HG03175 (cell line): Measurements from ENCODE around the gene FILIP1L.

Experiments
- ATAC-seq: cut with Tn5 transposase; IDR thresholded peaks from one replicate; pipeline ENCODE4 v1.9.1; 2021; ENCODE audit warnings: mild to moderate bottlenecking, moderate library complexity; ENCODE audit not compliant: unreplicated experiment

FILIP1L gene

DNA sequence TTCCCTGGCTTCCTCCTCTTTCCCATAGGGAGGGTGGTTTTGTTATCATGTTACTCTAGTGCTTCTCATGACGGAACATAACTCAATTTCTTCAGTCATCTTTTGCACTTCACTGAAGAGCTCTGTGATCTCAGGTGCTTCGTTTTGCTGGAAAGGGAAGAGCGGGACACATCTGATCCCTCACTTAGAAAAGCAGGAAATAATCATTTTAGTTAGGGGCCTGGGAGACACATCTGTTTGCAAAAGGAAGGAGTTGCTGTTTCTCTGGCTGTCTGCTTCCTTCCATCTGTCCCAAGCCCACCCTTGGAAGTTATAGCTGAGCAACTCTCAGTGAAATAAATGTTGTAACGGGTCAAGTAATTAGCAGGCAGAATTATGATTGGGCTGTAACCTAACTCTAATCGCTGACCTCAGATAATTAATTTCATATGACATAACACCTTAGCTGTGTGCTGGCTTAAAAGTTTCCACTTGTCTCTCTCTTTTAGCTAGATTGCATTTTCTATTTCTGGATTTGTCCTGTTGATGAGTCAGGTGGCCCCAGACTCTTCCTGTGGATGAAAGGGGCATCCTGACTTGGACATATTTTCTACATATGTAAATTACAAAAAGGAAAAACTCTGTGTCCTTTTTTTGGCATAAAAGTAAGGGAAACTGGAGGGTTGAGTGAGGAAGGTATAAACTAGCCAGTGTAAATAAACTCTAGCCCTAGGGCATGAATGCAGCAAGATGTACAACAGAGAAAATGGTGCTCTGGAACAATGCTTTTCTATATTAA, 11.0 kb upstream of the FILIP1L start:
- no peak for ATAC-seq

DNA sequence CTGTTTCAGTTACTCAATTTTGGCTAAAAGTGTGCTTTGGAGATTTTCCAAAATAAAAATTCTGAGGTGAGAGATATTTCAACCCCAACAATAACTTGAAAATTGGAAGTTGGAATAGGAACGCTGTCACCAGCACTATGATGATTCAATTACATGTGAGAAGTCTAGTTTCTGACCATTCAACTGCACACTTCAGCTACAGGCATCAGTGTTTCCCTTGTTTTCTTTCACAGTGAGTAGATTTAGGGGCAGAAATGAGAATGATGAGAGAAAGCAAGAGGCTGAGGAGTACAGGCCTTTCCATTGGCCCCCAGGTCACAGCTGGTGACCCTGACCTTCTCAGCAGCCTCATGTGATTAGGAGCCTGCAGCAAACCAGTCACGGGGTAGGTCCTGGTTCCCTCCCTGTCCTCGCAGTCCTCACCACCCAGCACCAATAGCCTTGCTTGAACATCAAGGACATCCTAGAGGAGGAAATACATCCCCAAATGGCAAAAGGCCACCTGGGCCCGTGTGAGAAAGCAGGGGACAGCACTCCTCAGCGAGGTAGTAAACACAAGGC, 10.0 kb upstream of the FILIP1L start:
- no peak for ATAC-seq

DNA sequence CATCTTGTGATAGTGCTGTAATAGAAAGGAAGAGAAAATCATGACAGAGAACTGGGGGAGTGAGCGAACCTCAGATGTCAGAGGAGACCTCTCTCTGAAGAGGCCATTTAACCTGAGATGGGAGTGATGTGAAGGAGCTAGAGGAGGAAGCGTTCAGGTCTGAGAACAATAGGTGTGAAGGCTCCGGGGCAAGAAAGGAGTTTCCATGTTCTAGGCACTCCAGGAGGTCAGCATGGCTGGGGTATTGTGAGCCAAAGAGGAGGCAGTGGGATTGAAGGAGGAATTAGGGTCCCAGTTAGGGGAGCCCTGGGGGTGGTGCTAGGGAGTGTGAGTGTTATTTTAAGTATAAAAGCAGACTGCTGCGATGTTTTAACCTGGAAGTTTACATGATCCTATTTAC, 8.8 kb upstream of the FILIP1L start:
- no peak for ATAC-seq

DNA sequence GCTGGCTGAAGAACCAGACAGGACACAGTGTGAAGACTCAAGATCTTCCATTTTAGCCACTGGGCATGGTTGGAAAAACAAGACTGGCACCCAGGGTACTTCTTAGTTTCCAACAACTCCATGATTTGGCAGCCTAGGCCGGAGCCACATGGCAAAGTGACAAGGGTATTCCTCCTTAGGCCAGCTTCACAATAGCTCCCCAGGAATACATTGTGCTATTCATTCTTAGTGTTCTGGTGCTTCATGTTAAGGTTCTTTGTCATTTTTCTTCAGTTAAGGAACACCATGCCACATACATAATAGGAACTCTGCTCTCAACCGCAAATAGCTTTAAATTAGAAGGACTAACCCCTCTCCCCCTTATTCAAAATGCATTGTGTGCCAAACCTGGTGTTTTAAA, 8.0 kb upstream of the FILIP1L start:
- no peak for ATAC-seq

DNA sequence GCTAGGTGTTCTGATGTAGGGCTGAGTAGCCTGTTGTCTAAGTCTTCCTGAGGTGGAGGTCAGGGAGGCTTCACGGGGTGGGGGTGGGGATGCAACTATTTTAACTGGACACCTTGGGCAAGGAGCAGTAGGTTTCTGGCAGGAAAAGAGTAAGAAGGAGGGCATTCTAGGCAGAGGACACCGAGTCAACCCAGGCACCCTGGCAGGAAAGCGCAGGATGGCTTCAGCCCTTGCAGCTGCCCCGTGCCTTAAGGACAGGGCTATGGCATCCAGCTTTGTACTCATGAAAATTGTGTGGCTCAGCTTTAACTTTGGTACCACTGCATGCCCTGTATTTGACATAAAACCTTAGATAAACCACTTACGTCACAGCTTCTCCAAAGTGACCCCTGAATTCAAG, 6.4 kb upstream of the FILIP1L start:
- no peak for ATAC-seq

DNA sequence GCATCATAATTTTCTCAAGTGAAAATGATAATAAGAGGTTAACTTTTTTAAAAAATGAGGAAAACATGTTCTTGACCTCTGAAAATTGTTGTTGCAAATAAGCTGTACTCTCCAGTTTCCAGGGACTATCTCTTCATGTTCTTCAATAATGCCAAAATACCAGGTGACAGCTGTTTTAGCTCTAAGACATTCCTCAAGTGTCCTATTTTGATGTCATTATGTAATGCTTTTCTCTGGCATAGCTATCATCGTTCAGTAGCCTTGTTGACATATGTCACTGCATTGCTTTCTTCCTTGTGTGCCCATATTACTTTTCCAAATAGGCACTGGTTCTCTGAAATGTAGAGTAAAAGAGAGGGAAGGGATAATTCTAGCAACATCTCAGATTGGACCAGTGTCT, 5.7 kb upstream of the FILIP1L start:
- no peak for ATAC-seq

DNA sequence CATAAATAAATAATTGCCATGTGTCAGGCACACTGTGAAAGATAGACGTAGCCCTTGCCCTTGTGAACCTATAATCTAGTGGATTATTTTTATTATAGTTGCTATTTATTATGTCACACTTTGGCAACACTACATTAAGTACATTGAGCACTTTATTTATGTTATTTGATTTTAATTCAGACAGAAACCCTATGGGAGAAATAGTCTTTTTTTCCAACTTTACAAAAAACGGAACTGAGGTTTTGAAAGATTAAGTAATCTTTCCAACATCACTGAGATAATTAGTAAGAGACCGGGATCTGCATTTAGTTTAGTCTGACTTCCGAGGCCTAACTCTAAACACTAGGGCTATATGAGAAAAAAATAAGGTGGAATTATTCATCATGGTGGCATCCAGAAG, 2.8 kb upstream of the FILIP1L start:
- no peak for ATAC-seq

DNA sequence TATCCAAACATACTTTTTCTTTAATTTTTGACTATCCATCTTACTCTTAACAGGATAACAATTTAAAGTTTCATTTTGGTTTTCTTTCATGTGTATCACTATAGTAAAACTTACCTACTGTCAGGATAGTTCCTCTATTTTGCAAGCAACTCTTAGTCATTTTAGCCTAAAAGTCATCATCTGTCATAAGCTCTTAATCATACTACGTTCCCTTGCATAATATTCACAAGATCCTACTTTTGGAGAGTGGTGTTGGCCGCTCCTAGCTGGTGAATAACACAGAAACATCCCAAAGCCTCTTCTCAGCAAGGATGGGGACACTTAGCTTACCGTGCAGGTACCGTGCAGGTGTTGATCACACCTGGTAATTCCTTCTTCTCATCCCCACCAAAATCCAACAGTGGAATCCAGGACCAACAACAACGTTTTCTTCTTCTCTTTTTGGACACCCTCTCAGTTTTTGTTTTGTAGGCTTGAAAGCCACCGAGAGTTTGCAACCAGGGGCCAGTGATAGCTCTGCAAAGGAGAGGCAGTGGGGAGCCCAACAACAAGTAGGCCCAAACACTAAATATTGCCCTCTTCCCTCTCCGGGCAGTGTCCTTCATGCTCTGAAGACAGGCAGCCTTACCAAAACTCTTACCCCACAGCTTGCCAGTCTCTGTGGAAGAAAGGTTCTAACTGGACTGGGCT, 433 bp downstream of the FILIP1L start:
- no peak for ATAC-seq

DNA sequence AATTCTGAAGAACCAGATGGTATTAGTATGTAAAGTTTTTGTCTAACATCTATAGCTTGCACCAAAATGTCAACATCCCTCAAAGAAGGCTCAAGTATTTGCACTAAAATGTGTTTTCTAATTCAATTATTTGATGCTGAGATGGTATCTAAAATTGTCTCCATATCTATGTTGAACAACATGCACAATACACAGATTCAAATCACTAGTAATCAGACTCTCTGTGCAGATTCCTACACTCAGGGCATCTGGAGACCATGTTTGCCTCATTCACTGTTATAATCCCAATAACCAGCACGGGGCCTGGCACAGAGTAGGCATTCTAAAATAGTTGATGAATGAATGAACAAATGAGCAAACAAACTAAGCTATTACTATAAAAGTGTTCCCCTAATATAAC, 2.6 kb downstream of the FILIP1L start:
- no peak for ATAC-seq

DNA sequence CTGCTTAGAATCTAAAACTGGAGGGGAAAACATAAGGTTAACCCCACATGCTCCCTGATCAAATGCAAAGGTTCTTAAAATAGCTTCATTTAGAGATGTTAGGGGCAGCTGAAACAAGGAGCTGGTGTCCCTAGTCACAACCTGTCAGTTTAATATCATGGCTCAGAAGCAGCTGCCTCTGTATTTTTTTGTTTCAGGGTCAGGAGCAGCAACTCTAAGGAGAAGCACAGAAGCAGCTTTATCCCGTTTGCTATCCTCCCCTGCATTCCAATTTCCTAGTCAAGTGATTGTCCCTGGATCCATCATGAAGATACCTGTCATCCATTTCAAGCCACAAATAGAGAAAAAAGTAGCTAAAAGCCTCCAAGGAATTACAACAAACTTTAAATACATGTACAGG, 4.1 kb downstream of the FILIP1L start:
- no peak for ATAC-seq

DNA sequence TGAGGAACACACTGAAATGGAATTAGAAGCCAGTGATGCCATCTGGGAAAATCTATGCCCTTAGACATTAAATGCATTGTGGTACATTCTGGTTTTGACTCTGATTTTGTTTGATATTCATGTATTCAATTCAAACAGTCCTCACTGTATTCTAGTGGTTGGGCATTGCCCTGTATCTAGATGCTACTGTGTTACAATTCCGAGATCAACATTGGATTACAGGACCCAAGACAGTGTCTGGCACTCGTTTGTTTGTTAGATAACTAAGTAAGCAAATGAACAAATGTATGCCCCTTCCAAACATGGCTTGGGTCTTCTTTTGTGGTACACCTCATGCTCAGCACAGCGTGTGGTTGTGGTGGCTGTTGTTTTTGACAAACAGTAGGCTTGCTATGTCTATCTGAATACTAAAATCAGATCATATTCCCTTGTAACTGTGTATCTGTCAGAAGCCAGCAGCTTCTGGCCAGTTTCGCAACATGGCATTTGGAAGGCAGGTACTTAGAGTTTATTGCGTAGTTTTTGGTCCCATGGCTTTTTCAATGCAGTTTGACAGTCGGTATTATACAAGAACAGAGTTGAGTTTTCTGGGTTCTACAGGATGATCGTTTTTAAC, 5.7 kb downstream of the FILIP1L start:
- no peak for ATAC-seq

DNA sequence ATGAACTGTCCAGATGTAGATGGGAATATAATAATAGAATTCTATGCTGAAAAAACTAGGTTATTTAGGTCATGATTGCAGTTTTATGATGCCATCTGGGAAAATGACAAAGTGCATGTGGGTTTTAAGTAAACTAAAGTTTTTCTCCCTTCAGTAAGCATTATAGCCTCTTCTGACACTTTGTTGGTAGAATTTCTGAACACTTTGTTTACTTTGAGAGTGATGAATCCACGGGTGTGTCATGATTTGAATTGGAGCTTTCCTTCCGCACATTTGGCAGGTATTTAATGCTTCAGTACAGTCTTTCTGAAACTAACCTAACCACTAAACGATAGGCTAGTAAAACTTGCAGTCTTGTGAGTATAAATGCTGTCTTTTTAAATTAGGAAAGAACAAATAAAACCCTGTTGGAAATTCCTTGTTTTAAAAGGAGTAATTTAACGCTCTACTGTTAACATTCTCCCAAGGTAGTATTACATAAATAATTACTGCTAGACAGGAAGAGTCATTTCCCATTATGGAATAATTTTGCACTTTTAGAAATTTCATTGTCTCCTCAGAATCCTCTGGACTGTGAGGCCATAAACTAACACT, 7.0 kb downstream of the FILIP1L start:
- ATAC-seq: no peak

DNA sequence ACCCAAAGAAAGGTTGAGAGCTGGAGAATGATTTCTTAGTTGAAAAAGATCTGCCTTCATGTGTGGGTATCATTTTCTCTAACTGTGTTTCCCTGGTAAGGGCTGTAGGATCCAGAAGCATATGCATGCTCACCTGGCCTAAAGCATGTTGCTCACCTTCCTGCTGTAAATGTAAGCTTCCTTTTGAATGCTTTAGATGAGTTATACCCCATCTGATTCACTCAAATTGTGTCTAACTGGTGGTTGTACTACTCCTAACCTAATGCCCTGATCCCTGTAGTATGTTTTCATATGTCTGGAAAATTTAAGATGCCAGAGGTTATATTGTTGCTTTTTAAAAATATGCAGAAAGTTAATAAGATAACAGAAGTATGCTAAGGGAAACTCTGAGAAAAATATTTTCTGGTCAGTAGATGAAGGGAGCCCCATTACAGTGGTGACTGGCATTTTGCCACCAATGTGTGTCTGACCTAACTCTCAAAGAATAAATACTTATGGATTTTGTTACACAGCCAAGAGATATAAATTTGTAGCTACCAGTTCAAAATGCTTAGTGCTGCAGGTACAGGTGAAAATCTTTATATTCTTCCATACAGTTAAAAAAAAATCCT, 7.7 kb downstream of the FILIP1L start:
- ATAC-seq: no peak

DNA sequence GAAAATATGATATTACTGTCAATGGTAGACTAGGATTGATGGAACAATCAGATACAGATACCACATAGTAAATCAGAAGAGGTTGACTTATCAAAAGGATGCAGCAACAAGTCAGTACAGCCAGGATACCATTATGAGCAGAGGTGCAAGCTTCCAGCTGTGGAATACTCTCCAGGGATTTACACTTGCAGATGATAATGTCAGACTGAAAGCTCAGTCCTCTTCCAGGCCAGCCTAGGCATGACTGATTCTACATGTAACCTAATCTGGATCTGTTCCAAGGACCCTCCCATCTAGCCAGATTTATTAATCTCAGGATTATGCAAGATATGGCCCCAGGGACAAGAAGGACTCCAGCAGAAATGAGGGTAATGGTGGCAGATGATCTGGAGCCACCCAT, 8.2 kb downstream of the FILIP1L start:
- no peak for ATAC-seq

DNA sequence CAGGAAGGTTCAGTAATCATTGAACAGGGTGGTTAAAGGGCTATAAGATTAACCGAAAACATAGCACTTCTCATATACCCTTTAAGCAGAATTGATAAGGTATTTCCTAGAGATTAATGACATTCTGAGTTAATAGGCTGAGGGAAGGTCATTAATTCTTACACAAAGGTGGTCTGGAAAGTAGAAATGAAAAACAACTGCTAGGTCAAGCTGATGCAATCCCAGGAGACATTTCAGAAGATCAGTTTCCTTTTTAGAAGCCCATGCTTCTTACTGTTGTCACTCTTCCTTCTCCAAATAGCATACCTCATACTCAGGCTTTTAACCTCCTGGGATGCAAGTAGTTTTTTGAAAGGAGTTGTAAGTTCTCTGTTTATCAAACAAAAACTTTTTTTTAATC, 8.8 kb downstream of the FILIP1L start:
- ATAC-seq: peak; percentile 28

DNA sequence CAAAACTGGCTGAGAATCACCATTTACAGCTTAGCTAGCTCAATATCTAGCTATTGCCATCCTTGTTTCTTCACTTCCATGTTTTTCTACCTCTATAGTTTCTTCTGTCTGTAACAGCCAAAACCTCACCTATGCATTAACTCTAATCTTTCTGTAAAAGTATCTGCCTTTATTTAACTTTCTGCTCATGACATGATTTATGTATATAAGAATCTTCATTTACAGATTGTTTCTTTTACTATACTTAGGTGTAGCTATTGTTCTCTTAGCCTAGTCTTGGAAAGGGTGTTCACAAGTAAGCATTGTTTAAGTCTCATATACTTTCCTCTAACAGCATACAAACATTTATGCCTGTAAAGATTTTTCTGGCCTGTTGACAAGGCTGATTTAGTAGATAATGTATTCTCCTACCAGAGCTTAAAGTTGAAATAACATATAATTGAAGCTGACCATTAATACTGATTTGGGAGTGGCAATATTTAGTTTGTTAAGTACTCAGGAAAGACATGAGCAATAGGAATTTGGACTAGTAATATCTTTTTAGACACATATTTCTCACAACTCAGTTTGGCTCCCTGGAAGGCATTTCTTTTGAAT, 9.4 kb downstream of the FILIP1L start:
- no peak for ATAC-seq

DNA sequence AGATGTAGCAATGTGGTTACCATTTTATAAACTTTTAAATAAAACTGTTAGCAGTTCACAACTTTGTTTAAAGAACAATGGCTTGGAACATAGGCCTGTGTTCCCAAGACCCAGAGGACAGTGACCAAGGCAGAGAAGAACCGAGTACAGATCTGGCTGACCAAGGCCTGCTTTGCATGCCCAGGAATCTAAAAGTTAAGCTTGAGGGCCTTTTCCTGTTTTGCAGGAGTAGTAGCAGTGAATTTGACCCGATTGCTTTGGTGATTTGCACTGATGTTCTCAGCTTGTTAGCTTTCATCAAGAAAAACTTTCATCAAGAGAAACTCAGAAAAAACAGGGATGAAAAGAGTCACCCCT, 9.9 kb downstream of the FILIP1L start:
- peak; percentile 35 for ATAC-seq

DNA sequence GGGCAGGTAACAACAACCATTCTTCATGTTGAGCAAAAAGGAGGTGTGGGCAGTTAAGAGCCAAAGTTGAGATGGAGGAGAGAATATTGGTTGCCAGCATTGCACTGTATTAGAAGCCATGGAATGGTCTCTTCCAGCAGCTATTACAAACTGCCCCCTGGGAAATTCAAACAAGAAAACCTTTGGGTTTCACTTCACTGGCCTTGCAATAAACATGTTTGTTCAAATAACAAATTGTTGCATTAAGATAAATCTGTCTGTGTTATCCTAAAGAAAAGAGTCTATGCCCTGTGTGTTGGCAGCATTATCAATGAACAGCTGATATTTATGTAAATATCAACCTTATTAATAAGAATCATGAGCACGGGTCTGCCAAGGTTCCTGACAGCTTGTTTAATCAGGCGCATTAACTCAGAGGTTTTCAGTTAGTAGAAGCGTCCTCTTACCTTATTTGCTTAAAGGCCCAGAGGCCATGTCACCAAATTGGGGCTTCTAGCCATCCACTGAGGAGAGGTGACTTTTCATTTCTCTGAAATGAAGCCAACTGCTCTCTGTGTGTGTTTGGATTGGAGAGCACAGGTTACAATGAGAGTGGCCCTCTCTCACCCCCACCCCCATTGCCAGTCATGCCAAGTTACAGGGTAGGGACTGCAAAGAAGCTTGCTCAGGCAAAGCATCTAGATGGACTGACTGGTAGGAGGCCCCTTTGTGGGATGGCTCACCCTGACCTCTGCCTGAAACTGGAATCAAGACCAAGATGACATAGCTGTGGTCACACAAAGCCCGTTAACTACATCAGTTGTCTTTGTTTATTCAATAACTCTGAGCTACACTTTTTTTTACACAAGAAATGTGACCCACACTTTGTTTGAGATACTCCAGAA, 10.5 kb downstream of the FILIP1L start:
- peak; percentile 88 for ATAC-seq

DNA sequence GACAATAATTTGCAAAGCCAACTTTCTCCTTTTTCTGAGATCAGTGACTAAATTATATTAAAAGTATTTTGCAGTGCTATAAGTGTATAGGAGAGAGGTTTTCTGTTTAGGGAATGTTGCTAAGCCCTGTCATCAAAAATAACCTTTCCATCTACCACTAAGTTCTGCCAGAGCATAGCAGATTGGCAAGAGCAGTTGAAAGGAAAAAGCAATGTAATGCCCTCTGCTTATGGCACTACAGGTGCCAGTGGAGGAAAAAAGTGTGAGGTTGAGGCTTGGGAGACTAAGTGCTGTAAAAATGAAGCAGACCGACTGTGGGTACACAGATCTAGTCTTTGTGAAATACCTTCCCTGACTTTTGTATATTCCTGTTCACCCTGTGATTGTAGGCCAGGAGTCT, 11.5 kb downstream of the FILIP1L start:
- no peak for ATAC-seq

DNA sequence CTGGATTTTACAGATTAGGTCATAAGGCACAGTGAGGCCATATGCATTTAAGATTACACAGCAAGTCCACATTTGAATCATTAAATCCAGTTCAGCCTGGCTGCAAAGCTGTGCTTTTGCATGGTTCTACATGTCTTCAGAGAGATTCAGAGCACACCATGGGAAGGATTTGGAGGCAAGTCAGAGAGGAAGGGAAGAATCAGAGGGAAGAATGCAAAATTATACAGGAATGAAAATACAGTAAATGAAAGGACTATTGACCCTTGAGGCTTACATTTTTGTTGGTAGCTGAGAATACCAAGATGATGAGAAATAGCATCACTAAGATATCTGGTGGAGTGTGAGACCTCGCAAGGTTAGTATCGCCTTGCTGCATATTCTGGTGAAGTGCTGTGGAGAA, 13.9 kb downstream of the FILIP1L start:
- ATAC-seq: no peak
